ENCODE results near the gene PEDS1. TPM values are rescaled to one million over a fixed set of nuclear protein-coding genes. Genes with fewer than 3 reads are reported as not detected.
A peak's percentile ranks its signal among the peaks of the same experiment; 100 is the strongest.

PEDS1 gene
- total and polyA plus RNA-seq, 2 of the 13 experiments (the other 11 are each of a cell fraction or from before 2014, with no cell fraction given) = 30.5 to 93.9 TPM

- TF ChIP-seq ZNF543 (CRISPR knock-in tag; IDR thresholded peaks at IDR 0.05) = no peak
- no peak for TF ChIP-seq ZNF496 (CRISPR knock-in tag; IDR thresholded peaks at IDR 0.05; ENCODE audit: insufficient replicate concordance)
- TF ChIP-seq ZFP90 (CRISPR knock-in tag; IDR thresholded peaks at IDR 0.05; ENCODE audit: borderline replicate concordance) = 0 out of 2 replicates have a peak, but pooled peaks have one; percentile 38
- TF ChIP-seq RBFOX2 (IDR thresholded peaks at IDR 0.05; ENCODE audit: low read depth, low read length) = no peak
- TF ChIP-seq HES4 (CRISPR knock-in tag; IDR thresholded peaks at IDR 0.05; ENCODE audit: borderline replicate concordance) = no peak
- no peak for TF ChIP-seq ZSCAN29 (CRISPR knock-in tag; conservative IDR thresholded peaks at IDR 0.05)
- no peak for TF ChIP-seq TRAFD1 (CRISPR knock-in tag; IDR thresholded peaks at IDR 0.05; ENCODE audit: borderline replicate concordance)
- TF ChIP-seq SALL1 (CRISPR knock-in tag; IDR thresholded peaks at IDR 0.05) = no peak
- no peak for TF ChIP-seq ZMYM4 (CRISPR knock-in tag; IDR thresholded peaks at IDR 0.05)
- no peak for TF ChIP-seq ZNF264 (CRISPR knock-in tag; IDR thresholded peaks at IDR 0.05)
- TF ChIP-seq SKI (IDR thresholded peaks at IDR 0.05; ENCODE audit: partially characterized antibody) = no peak
- no peak for TF ChIP-seq MLXIP (CRISPR knock-in tag; IDR thresholded peaks at IDR 0.05; ENCODE audit: borderline replicate concordance)
- TF ChIP-seq E2F1 (CRISPR knock-in tag; IDR thresholded peaks at IDR 0.05) = no peak
- no peak for TF ChIP-seq HIC2 (CRISPR knock-in tag; IDR thresholded peaks at IDR 0.05; ENCODE audit: low read depth)
- no peak for TF ChIP-seq ZNF615 (CRISPR knock-in tag; IDR thresholded peaks at IDR 0.05; ENCODE audit: borderline replicate concordance)
- TF ChIP-seq FOSL1 (CRISPR knock-in tag; IDR thresholded peaks at IDR 0.05; ENCODE audit: borderline replicate concordance) = no peak
- TF ChIP-seq RNF219 (CRISPR knock-in tag; IDR thresholded peaks at IDR 0.05) = no peak
Observed at GRCh38 chr20:50116368-50116999, 37.0 kb downstream of the PEDS1 start (continued).

All from HepG2 (cell line).